HEK293 (cell line): Measurements from ENCODE around the gene WLS.

Source experiments
- CTCF ChIA-PET: fragments of 350-600 bp; formaldehyde crosslinking; extraction: SDS; loops from one replicate; lab custom pipeline; 2021; ENCODE audit warnings: antibody characterized with exemption; lab: Yijun Ruan, JAX
- POLR2A ChIA-PET: fragments of 300-600 bp; formaldehyde crosslinking; extraction: SDS; loops from one replicate; lab custom pipeline; 2020; ENCODE audit warnings: antibody characterized with exemption, inconsistent platforms; lab: Yijun Ruan, JAX
- H3K27ac ChIP-seq: fragments of 200-500 bp; sonication (Bioruptor generic); 2 replicates; pipeline ENCODE4 v1.5.1; 2014; ENCODE audit warnings: low read depth, low read length, control low read depth, inconsistent platforms; ENCODE audit errors: extremely low read depth
- H3K36me3 ChIP-seq, 2 experiments: fragments of 200-500 bp in 1 of 2; sonication (Bioruptor generic) in 1 of 2; 1 replicate in 1 of 2; 2 replicates in 1 of 2; pipeline ENCODE4 v1.5.1; 2014 to 2017; ENCODE audit warnings: inconsistent platforms in 2 of 2, low read length in 2 of 2; ENCODE audit not compliant: control insufficient read depth in 2 of 2, insufficient read depth in 1 of 2
- H3K4me1 ChIP-seq: fragments of 200-500 bp; sonication (Bioruptor generic); 2 replicates; pipeline ENCODE4 v1.5.1; 2014; ENCODE audit warnings: mild to moderate bottlenecking, low read length, inconsistent platforms; ENCODE audit not compliant: control insufficient read depth, insufficient read depth
- H3K4me3 ChIP-seq: 2 replicates; pipeline ENCODE4 v1.5.1; 2011; ENCODE audit warnings: low read depth, mild to moderate bottlenecking, control low read depth, low read length, moderate library complexity
- H3K9me3 ChIP-seq: fragments of 200-500 bp; sonication (Bioruptor generic); 2 replicates; pipeline ENCODE4 v1.5.1; 2014; ENCODE audit warnings: low read depth, low read length, inconsistent platforms; ENCODE audit not compliant: control insufficient read depth, insufficient read depth
- EGR2 ChIP-seq: fragments of 450-650 bp; formaldehyde crosslinking; IDR thresholded peaks from 2 replicates; pipeline ENCODE4 v1.5.1; 2016; ENCODE audit warnings: low read depth, missing biosample characterization, missing genetic modification characterization
- FEZF1 ChIP-seq: fragments of 450-650 bp; formaldehyde crosslinking; IDR thresholded peaks from 2 replicates; pipeline ENCODE4 v1.5.1; 2016; ENCODE audit warnings: missing biosample characterization, missing genetic modification characterization
- IKZF3 ChIP-seq: fragments of 450-650 bp; IDR thresholded peaks from 2 replicates; pipeline ENCODE4 v1.5.0; 2018; ENCODE audit warnings: missing biosample characterization, mild to moderate bottlenecking, missing genetic modification characterization, moderate library complexity
- SETDB1 ChIP-seq: IDR thresholded peaks from one replicate; pipeline ENCODE4 v1.6.1; 2017; ENCODE audit warnings: mild to moderate bottlenecking, low read length, moderate library complexity, mixed read lengths; ENCODE audit not compliant: insufficient read length
- WT1 ChIP-seq: fragments of 450-650 bp; formaldehyde crosslinking; IDR thresholded peaks from 2 replicates; pipeline ENCODE4 v1.5.1; 2016; ENCODE audit warnings: missing biosample characterization, missing genetic modification characterization
- ZBTB7A ChIP-seq: fragments of 450-650 bp; formaldehyde crosslinking; IDR thresholded peaks from 2 replicates; pipeline ENCODE4 v1.5.1; 2016; ENCODE audit warnings: low read depth, missing biosample characterization, missing genetic modification characterization
- ZFHX2 ChIP-seq: fragments of 450-650 bp; formaldehyde crosslinking; conservative IDR thresholded peaks from 2 replicates; pipeline ENCODE4 v1.5.1; 2016; ENCODE audit warnings: missing biosample characterization, missing genetic modification characterization
- ZNF174 ChIP-seq: fragments of 450-650 bp; formaldehyde crosslinking; IDR thresholded peaks from 2 replicates; pipeline ENCODE4 v1.5.0; 2017; ENCODE audit warnings: missing biosample characterization, mild to moderate bottlenecking, missing genetic modification characterization
- ZNF2 ChIP-seq: fragments of 450-650 bp; formaldehyde crosslinking; IDR thresholded peaks from 2 replicates; pipeline ENCODE4 v1.5.1; 2016; ENCODE audit warnings: missing biosample characterization, missing genetic modification characterization
- ZNF223 ChIP-seq: fragments of 450-650 bp; formaldehyde crosslinking; IDR thresholded peaks from 2 replicates; pipeline ENCODE4 v1.5.1; 2016; ENCODE audit warnings: missing biosample characterization, missing genetic modification characterization
- ZNF366 ChIP-seq: fragments of 450-650 bp; formaldehyde crosslinking; conservative IDR thresholded peaks from 2 replicates; pipeline ENCODE4 v1.5.1; 2016; ENCODE audit warnings: missing biosample characterization, missing genetic modification characterization
- ZNF391 ChIP-seq: fragments of 450-650 bp; formaldehyde crosslinking; IDR thresholded peaks from 2 replicates; pipeline ENCODE4 v1.5.1; 2016; ENCODE audit warnings: low read depth, missing biosample characterization, missing genetic modification characterization, borderline replicate concordance
- ZNF48 ChIP-seq: fragments of 450-650 bp; formaldehyde crosslinking; IDR thresholded peaks from 2 replicates; pipeline ENCODE4 v1.5.1; 2016; ENCODE audit warnings: missing biosample characterization, missing genetic modification characterization
- ZNF548 ChIP-seq: fragments of 450-650 bp; formaldehyde crosslinking; IDR thresholded peaks from 2 replicates; pipeline ENCODE4 v1.5.1; 2016; ENCODE audit warnings: missing biosample characterization, missing genetic modification characterization
- ZNF776 ChIP-seq: fragments of 450-650 bp; formaldehyde crosslinking; IDR thresholded peaks from 2 replicates; pipeline ENCODE4 v1.5.0; 2017; ENCODE audit warnings: missing biosample characterization, missing genetic modification characterization, borderline replicate concordance
- TF ChIP-seq, protein P1 (sequence below): fragments of 450-650 bp; formaldehyde crosslinking; IDR thresholded peaks from 2 replicates; pipeline ENCODE4 v1.5.1; 2016; ENCODE audit warnings: missing biosample characterization, missing genetic modification characterization
- TF ChIP-seq, protein P2 (sequence below): fragments of 450-650 bp; formaldehyde crosslinking; conservative IDR thresholded peaks from 2 replicates; pipeline ENCODE4 v1.5.1; 2016; ENCODE audit warnings: low read depth, missing biosample characterization, missing genetic modification characterization
- TF ChIP-seq, protein P3 (sequence below): fragments of 450-650 bp; formaldehyde crosslinking; IDR thresholded peaks from 2 replicates; pipeline ENCODE4 v1.5.1; 2016; ENCODE audit warnings: missing biosample characterization, missing genetic modification characterization
- TF ChIP-seq, protein P4 (sequence below): fragments of 450-650 bp; formaldehyde crosslinking; IDR thresholded peaks from 2 replicates; pipeline ENCODE4 v1.5.1; 2016; ENCODE audit warnings: missing biosample characterization, missing genetic modification characterization, low read depth

The WLS gene

DNA sequence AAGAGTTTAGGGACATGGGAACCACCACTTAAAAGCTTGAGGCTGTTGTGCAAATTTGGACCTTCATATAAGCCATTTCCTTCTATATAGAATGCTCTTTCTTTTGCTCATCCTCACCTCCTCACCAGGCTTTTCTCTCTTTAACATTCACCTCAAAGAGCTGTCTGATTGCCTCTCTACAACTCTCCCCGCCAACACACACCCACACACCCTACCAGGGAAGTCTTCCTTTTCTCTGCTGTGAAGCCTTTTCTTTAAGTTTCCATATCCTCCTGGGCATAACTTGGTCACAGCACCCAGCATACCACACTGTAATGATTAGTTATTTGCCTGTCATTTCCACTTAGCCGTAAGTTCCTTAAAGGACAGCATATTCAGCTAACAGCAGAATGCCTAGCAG lies 40.6 kb downstream of the WLS start:
- peaks cover 25 to 47% of the 10 kb centered on the region in 2 experiments for H3K36me3 ChIP-seq
- H3K4me3 ChIP-seq: no peak overlapping the region
- ChIA-PET CTCF (interaction anchor here (0.6 kb wide), 1 partner anchor 46 kb away, joined by 3 read pairs; no protein-coding TSS in a partner anchor), POLR2A (no interaction called here)
- TF ChIP-seq EGR2 (tag by site-specific recombination): peak; percentile 52
- no peak for TF ChIP-seq IKZF3 (tag by site-specific recombination)
- peak; percentile 57 for TF ChIP-seq ZFHX2 (tag by site-specific recombination)
- H3K4me1 ChIP-seq: no peaks in the 10 kb centered on the region
- H3K27ac ChIP-seq: no peak overlapping the region
- no peaks in the 10 kb centered on the region for H3K9me3 ChIP-seq

DNA sequence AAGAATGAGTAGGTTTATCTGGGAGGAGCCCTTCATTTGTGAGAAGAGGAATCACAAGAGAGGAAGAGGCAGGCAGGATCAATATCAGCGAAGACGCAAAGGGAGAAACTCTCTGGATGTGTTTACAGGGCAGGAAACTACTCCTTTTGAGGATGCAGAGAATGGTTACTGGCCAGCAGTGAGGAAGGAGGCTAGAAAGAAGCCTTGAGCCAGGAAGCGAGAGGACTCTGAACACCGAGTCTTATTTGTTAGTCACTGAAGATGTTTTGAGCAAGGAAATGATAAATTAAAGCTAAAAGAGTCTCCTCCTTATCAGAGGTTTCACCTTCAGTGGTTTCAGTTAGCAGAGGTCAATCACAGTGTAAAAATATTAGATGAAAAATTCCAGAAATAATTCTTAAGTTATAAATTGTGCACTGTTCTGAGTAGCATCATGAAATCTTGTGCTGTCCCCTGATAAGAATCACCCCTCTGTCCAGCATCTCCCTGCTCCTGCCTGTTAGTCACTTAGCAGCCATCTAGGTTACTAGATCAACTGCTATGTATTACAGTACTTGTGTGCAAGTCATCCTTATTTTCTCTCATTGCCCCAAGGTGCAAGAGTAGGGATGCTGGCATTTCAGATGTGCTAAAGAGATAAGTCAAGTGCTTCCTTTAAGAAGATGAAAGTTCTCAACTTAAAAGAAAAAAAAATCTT lies 43.5 kb downstream of the WLS start:
- no peaks in the 10 kb centered on the region for H3K9me3 ChIP-seq
- H3K27ac ChIP-seq: no peak overlapping the region
- CTCF ChIA-PET: no interaction called here
- POLR2A ChIA-PET: no interaction called here
- H3K4me1 ChIP-seq: no peaks in the 10 kb centered on the region
- TF ChIP-seq FEZF1 (tag by site-specific recombination): no peak
- no peak for TF ChIP-seq ZNF2
- no peak for TF ChIP-seq ZNF366 (tag by site-specific recombination)
- TF ChIP-seq, protein P1, sequence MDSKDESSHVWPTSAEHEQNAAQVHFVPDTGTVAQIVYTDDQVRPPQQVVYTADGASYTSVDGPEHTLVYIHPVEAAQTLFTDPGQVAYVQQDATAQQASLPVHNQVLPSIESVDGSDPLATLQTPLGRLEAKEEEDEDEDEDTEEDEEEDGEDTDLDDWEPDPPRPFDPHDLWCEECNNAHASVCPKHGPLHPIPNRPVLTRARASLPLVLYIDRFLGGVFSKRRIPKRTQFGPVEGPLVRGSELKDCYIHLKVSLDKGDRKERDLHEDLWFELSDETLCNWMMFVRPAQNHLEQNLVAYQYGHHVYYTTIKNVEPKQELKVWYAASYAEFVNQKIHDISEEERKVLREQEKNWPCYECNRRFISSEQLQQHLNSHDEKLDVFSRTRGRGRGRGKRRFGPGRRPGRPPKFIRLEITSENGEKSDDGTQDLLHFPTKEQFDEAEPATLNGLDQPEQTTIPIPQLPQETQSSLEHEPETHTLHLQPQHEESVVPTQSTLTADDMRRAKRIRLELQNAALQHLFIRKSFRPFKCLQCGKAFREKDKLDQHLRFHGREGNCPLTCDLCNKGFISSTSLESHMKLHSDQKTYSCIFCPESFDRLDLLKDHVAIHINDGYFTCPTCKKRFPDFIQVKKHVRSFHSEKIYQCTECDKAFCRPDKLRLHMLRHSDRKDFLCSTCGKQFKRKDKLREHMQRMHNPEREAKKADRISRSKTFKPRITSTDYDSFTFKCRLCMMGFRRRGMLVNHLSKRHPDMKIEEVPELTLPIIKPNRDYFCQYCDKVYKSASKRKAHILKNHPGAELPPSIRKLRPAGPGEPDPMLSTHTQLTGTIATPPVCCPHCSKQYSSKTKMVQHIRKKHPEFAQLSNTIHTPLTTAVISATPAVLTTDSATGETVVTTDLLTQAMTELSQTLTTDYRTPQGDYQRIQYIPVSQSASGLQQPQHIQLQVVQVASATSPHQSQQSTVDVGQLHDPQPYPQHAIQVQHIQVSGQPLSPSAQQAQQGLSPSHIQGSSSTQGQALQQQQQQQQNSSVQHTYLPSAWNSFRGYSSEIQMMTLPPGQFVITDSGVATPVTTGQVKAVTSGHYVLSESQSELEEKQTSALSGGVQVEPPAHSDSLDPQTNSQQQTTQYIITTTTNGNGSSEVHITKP (tag by site-specific recombination): no peak
- TF ChIP-seq, protein P2, sequence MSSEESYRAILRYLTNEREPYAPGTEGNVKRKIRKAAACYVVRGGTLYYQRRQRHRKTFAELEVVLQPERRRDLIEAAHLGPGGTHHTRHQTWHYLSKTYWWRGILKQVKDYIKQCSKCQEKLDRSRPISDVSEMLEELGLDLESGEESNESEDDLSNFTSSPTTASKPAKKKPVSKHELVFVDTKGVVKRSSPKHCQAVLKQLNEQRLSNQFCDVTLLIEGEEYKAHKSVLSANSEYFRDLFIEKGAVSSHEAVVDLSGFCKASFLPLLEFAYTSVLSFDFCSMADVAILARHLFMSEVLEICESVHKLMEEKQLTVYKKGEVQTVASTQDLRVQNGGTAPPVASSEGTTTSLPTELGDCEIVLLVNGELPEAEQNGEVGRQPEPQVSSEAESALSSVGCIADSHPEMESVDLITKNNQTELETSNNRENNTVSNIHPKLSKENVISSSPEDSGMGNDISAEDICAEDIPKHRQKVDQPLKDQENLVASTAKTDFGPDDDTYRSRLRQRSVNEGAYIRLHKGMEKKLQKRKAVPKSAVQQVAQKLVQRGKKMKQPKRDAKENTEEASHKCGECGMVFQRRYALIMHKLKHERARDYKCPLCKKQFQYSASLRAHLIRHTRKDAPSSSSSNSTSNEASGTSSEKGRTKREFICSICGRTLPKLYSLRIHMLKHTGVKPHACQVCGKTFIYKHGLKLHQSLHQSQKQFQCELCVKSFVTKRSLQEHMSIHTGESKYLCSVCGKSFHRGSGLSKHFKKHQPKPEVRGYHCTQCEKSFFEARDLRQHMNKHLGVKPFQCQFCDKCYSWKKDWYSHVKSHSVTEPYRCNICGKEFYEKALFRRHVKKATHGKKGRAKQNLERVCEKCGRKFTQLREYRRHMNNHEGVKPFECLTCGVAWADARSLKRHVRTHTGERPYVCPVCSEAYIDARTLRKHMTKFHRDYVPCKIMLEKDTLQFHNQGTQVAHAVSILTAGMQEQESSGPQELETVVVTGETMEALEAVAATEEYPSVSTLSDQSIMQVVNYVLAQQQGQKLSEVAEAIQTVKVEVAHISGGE (tag by site-specific recombination): no peak
- TF ChIP-seq ZNF391 (tag by site-specific recombination): no peak
- no peak for TF ChIP-seq ZNF48 (tag by site-specific recombination)
- TF ChIP-seq ZNF174: no peak
- TF ChIP-seq ZNF223 (tag by site-specific recombination): no peak
- TF ChIP-seq ZNF776 (tag by site-specific recombination): no peak
- TF ChIP-seq ZNF548 (tag by site-specific recombination): no peak
- TF ChIP-seq, protein P3, sequence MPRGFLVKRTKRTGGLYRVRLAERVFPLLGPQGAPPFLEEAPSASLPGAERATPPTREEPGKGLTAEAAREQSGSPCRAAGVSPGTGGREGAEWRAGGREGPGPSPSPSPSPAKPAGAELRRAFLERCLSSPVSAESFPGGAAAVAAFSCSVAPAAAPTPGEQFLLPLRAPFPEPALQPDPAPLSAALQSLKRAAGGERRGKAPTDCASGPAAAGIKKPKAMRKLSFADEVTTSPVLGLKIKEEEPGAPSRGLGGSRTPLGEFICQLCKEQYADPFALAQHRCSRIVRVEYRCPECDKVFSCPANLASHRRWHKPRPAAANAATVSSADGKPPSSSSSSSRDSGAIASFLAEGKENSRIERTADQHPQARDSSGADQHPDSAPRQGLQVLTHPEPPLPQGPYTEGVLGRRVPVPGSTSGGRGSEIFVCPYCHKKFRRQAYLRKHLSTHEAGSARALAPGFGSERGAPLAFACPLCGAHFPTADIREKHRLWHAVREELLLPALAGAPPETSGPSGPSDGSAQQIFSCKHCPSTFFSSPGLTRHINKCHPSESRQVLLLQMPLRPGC (tag by site-specific recombination): no peak
- TF ChIP-seq, protein P4, sequence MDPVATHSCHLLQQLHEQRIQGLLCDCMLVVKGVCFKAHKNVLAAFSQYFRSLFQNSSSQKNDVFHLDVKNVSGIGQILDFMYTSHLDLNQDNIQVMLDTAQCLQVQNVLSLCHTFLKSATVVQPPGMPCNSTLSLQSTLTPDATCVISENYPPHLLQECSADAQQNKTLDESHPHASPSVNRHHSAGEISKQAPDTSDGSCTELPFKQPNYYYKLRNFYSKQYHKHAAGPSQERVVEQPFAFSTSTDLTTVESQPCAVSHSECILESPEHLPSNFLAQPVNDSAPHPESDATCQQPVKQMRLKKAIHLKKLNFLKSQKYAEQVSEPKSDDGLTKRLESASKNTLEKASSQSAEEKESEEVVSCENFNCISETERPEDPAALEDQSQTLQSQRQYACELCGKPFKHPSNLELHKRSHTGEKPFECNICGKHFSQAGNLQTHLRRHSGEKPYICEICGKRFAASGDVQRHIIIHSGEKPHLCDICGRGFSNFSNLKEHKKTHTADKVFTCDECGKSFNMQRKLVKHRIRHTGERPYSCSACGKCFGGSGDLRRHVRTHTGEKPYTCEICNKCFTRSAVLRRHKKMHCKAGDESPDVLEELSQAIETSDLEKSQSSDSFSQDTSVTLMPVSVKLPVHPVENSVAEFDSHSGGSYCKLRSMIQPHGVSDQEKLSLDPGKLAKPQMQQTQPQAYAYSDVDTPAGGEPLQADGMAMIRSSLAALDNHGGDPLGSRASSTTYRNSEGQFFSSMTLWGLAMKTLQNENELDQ: no peak
- TF ChIP-seq SETDB1: no peak
- no peak for TF ChIP-seq ZBTB7A (tag by site-specific recombination)
- TF ChIP-seq WT1: no peak
- H3K36me3 ChIP-seq: peaks cover 25 to 58% of the 10 kb centered on the region in 2 experiments
- no peak overlapping the region for H3K4me3 ChIP-seq
